GM23338 (cell line): Measurements from ENCODE around the gene CNTNAP2. TPM values are rescaled to one million over a fixed set of nuclear protein-coding genes. Genes with fewer than 3 reads are reported as not detected.

Source experiments
- ATAC-seq: fragments of 200-7000 bp; cut with Tn5 transposase; 3 replicates; pipeline ENCODE4 v1.9.1; 2020
- DNase-seq: peaks from one replicate; pipeline ENCODE4 v3.0.0-alpha.2; 2015; ENCODE audit warnings: low spot score
- H2AFZ ChIP-seq: fragments of 200-600 bp; sonication (generic); 2 replicates; pipeline ENCODE4 v1.8.0; 2016; ENCODE audit warnings: antibody characterized with exemption, mild to moderate bottlenecking, moderate library complexity
- H3F3A ChIP-seq: fragments of 200-600 bp; sonication (generic); replicated peaks from 2 replicates; pipeline ENCODE4 v1.8.0; 2017; ENCODE audit warnings: antibody characterized with exemption, mixed run types, low read depth
- H3K27ac ChIP-seq: fragments of 200-600 bp; sonication (generic); 2 replicates; pipeline ENCODE4 v1.6.1; 2016; ENCODE audit warnings: low read depth
- H3K27me3 ChIP-seq: fragments of 200-600 bp; sonication (generic); 2 replicates; pipeline ENCODE4 v1.8.0; 2016; ENCODE audit warnings: mild to moderate bottlenecking, mixed run types, moderate library complexity; ENCODE audit not compliant: insufficient read depth
- H3K36me3 ChIP-seq: fragments of 200-600 bp; sonication (generic); 2 replicates; pipeline ENCODE4 v1.8.0; 2016; ENCODE audit warnings: mild to moderate bottlenecking; ENCODE audit not compliant: insufficient read depth
- H3K4me1 ChIP-seq: fragments of 200-600 bp; sonication (generic); 2 replicates; pipeline ENCODE4 v1.8.0; 2016; ENCODE audit warnings: mild to moderate bottlenecking, moderate library complexity; ENCODE audit not compliant: insufficient read depth
- H3K4me2 ChIP-seq: fragments of 200-600 bp; sonication (generic); 2 replicates; pipeline ENCODE4 v1.7.1; 2017; ENCODE audit warnings: mixed run types
- H3K4me3 ChIP-seq: fragments of 200-600 bp; sonication (generic); 2 replicates; pipeline ENCODE4 v1.6.1; 2016; ENCODE audit warnings: mixed run types
- H3K79me2 ChIP-seq: fragments of 200-600 bp; sonication (generic); replicated peaks from 2 replicates; pipeline ENCODE4 v1.8.0; 2017; ENCODE audit warnings: mild to moderate bottlenecking; ENCODE audit not compliant: insufficient read depth
- H3K9me2 ChIP-seq: fragments of 200-600 bp; sonication (generic); 2 replicates; pipeline ENCODE4 v1.8.0; 2017; ENCODE audit not compliant: insufficient read depth
- H4K20me1 ChIP-seq: fragments of 200-600 bp; sonication (generic); replicated peaks from 2 replicates; pipeline ENCODE4 v1.8.0; 2017; ENCODE audit warnings: mild to moderate bottlenecking; ENCODE audit not compliant: insufficient read depth
- H3K27ac Mint-ChIP-seq: 2 replicates; pipeline ENCODE4 v1.8.0; 2020; ENCODE audit warnings: inconsistent platforms, mild to moderate bottlenecking, moderate library complexity, mixed read lengths
- H3K27me3 Mint-ChIP-seq: 3 replicates; pipeline ENCODE4 v1.8.0; 2022; ENCODE audit warnings: low read depth, mild to moderate bottlenecking, moderate library complexity, mixed read lengths, inconsistent platforms; ENCODE audit not compliant: insufficient read depth, poor library complexity
- H3K36me3 Mint-ChIP-seq: 3 replicates; pipeline ENCODE4 v1.8.0; 2021; ENCODE audit warnings: low read depth, mild to moderate bottlenecking, inconsistent platforms, moderate library complexity, mixed read lengths
- H3K4me1 Mint-ChIP-seq: 3 replicates; pipeline ENCODE4 v1.8.0; 2020; ENCODE audit warnings: mild to moderate bottlenecking, inconsistent platforms, mixed read lengths
- H3K4me3 Mint-ChIP-seq: 3 replicates; pipeline ENCODE4 v1.8.0; 2021; ENCODE audit warnings: moderate library complexity, mild to moderate bottlenecking, inconsistent platforms, mixed read lengths
- H3K9me3 Mint-ChIP-seq: 3 replicates; pipeline ENCODE4 v1.8.0; 2020; ENCODE audit warnings: moderate library complexity, mild to moderate bottlenecking, inconsistent platforms, mixed read lengths
- CREB1 ChIP-seq: fragments of 250-450 bp; sonication (Bioruptor Pico); IDR thresholded peaks from 2 replicates; pipeline ENCODE4 v1.5.0; 2020; ENCODE audit warnings: low read depth, mild to moderate bottlenecking, moderate library complexity
- EZH2 ChIP-seq: fragments of 200-600 bp; sonication (generic); IDR thresholded peaks from one replicate; pipeline ENCODE4 v1.8.0; 2017; ENCODE audit warnings: antibody characterized with exemption, mild to moderate bottlenecking, low read depth; ENCODE audit not compliant: unreplicated experiment
- JUNB ChIP-seq: IDR thresholded peaks from one replicate; pipeline ENCODE4 v1.6.1; 2016; ENCODE audit warnings: antibody characterized with exemption; ENCODE audit not compliant: unreplicated experiment
- POLR2AphosphoS5 ChIP-seq: IDR thresholded peaks from 2 replicates; pipeline ENCODE4 v1.6.1; 2016; ENCODE audit warnings: antibody characterized with exemption, low read depth
- polyA plus RNA-seq: library from polyadenylated mRNA; unstranded; fragments of >200 nt; fragmentation: Nextera tagmentation; extraction: Ambion mirVana; gene quantifications from 2 replicates; pipeline ENCODE4 v1.2.1, GENCODE V29; 2016
- total RNA-seq: library from RNA; depleted of rRNA; stranded (reverse); fragments of >200 nt; shearing (Covaris generic); gene quantifications from 2 replicates; pipeline ENCODE4 v1.2.3, GENCODE V29; 2014
- TF ChIP-seq, protein P1 (sequence below): fragments of 250-450 bp; sonication (Bioruptor Pico); IDR thresholded peaks from 2 replicates; pipeline ENCODE4 v1.5.0; 2020; ENCODE audit warnings: mild to moderate bottlenecking, moderate library complexity
- TF ChIP-seq, protein P2 (sequence below): IDR thresholded peaks from 2 replicates; pipeline ENCODE4 v1.6.1; 2016; ENCODE audit warnings: antibody characterized with exemption
- TF ChIP-seq, protein P3 (sequence below): IDR thresholded peaks from one replicate; pipeline ENCODE4 v1.6.1; 2018; ENCODE audit warnings: antibody characterized with exemption; ENCODE audit not compliant: unreplicated experiment

CNTNAP2 gene
- total and polyA plus RNA-seq, 2 experiments from 2014 or later: 38.2 to 61.3 TPM

DNA sequence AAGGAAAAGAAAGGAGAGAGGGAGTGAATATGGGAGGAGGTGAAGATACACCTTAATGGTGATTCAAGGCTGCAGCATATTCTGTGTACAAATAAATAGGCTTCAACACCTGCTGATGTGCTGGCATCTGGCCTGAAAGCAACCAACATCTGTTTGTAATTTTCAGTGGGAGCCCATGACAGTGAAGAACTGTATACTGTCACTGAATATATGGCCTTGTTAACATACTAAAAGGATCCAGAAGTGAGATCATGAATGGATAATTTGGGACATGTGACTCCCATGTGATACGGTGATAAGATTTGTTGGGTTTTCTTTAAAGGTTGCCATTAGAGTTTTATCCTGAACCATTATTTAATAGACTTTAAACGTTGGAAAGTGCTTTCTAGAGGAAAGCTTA, 459.3 kb downstream of the CNTNAP2 start:
- Mint-ChIP-seq H3K27ac (no peak overlapping the region), H3K9me3 (peaks cover 17% of the 10 kb centered on the region), H3K36me3 (no peaks in the 10 kb centered on the region; the same call in 2 of the 3 replicates), H3K4me3 (no peak overlapping the region), H3K4me1 (no peaks in the 10 kb centered on the region), H3K27me3 (peaks cover 2% of the 10 kb centered on the region)
- no peak for DNase-seq
- Histone ChIP-seq H3K79me2 (no peaks in the 10 kb centered on the region), H3K4me2 (no peak overlapping the region), H3K27ac (no peak overlapping the region), H2AFZ (no peak overlapping the region), H3F3A (no peaks in the 10 kb centered on the region), H3K36me3 (no peaks in the 10 kb centered on the region), H3K9me2 (no peaks in the 10 kb centered on the region), H3K4me3 (no peak overlapping the region), H3K4me1 (no peaks in the 10 kb centered on the region), H3K27me3 (no peaks in the 10 kb centered on the region), H4K20me1 (no peaks in the 10 kb centered on the region)
- no peak for ATAC-seq
- TF ChIP-seq CREB1 (CRISPR knock-in tag) (no peak), POLR2AphosphoS5 (no peak), JUNB (no peak), EZH2 (no peak)
- TF ChIP-seq, protein P1, sequence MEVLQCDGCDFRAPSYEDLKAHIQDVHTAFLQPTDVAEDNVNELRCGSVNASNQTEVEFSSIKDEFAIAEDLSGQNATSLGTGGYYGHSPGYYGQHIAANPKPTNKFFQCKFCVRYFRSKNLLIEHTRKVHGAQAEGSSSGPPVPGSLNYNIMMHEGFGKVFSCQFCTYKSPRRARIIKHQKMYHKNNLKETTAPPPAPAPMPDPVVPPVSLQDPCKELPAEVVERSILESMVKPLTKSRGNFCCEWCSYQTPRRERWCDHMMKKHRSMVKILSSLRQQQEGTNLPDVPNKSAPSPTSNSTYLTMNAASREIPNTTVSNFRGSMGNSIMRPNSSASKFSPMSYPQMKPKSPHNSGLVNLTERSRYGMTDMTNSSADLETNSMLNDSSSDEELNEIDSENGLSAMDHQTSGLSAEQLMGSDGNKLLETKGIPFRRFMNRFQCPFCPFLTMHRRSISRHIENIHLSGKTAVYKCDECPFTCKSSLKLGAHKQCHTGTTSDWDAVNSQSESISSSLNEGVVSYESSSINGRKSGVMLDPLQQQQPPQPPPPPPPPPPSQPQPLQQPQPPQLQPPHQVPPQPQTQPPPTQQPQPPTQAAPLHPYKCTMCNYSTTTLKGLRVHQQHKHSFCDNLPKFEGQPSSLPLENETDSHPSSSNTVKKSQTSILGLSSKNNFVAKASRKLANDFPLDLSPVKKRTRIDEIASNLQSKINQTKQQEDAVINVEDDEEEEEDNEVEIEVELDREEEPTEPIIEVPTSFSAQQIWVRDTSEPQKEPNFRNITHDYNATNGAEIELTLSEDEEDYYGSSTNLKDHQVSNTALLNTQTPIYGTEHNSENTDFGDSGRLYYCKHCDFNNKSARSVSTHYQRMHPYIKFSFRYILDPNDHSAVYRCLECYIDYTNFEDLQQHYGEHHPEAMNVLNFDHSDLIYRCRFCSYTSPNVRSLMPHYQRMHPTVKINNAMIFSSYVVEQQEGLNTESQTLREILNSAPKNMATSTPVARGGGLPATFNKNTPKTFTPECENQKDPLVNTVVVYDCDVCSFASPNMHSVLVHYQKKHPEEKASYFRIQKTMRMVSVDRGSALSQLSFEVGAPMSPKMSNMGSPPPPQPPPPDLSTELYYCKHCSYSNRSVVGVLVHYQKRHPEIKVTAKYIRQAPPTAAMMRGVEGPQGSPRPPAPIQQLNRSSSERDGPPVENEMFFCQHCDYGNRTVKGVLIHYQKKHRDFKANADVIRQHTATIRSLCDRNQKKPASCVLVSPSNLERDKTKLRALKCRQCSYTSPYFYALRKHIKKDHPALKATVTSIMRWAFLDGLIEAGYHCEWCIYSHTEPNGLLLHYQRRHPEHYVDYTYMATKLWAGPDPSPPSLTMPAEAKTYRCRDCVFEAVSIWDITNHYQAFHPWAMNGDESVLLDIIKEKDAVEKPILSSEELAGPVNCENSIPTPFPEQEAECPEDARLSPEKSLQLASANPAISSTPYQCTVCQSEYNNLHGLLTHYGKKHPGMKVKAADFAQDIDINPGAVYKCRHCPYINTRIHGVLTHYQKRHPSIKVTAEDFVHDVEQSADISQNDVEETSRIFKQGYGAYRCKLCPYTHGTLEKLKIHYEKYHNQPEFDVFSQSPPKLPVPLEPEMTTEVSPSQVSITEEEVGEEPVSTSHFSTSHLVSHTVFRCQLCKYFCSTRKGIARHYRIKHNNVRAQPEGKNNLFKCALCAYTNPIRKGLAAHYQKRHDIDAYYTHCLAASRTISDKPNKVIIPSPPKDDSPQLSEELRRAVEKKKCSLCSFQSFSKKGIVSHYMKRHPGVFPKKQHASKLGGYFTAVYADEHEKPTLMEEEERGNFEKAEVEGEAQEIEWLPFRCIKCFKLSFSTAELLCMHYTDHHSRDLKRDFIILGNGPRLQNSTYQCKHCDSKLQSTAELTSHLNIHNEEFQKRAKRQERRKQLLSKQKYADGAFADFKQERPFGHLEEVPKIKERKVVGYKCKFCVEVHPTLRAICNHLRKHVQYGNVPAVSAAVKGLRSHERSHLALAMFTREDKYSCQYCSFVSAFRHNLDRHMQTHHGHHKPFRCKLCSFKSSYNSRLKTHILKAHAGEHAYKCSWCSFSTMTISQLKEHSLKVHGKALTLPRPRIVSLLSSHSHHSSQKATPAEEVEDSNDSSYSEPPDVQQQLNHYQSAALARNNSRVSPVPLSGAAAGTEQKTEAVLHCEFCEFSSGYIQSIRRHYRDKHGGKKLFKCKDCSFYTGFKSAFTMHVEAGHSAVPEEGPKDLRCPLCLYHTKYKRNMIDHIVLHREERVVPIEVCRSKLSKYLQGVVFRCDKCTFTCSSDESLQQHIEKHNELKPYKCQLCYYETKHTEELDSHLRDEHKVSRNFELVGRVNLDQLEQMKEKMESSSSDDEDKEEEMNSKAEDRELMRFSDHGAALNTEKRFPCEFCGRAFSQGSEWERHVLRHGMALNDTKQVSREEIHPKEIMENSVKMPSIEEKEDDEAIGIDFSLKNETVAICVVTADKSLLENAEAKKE: no peak
- TF ChIP-seq, protein P2, sequence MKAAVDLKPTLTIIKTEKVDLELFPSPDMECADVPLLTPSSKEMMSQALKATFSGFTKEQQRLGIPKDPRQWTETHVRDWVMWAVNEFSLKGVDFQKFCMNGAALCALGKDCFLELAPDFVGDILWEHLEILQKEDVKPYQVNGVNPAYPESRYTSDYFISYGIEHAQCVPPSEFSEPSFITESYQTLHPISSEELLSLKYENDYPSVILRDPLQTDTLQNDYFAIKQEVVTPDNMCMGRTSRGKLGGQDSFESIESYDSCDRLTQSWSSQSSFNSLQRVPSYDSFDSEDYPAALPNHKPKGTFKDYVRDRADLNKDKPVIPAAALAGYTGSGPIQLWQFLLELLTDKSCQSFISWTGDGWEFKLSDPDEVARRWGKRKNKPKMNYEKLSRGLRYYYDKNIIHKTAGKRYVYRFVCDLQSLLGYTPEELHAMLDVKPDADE: no peak
- TF ChIP-seq, protein P3, sequence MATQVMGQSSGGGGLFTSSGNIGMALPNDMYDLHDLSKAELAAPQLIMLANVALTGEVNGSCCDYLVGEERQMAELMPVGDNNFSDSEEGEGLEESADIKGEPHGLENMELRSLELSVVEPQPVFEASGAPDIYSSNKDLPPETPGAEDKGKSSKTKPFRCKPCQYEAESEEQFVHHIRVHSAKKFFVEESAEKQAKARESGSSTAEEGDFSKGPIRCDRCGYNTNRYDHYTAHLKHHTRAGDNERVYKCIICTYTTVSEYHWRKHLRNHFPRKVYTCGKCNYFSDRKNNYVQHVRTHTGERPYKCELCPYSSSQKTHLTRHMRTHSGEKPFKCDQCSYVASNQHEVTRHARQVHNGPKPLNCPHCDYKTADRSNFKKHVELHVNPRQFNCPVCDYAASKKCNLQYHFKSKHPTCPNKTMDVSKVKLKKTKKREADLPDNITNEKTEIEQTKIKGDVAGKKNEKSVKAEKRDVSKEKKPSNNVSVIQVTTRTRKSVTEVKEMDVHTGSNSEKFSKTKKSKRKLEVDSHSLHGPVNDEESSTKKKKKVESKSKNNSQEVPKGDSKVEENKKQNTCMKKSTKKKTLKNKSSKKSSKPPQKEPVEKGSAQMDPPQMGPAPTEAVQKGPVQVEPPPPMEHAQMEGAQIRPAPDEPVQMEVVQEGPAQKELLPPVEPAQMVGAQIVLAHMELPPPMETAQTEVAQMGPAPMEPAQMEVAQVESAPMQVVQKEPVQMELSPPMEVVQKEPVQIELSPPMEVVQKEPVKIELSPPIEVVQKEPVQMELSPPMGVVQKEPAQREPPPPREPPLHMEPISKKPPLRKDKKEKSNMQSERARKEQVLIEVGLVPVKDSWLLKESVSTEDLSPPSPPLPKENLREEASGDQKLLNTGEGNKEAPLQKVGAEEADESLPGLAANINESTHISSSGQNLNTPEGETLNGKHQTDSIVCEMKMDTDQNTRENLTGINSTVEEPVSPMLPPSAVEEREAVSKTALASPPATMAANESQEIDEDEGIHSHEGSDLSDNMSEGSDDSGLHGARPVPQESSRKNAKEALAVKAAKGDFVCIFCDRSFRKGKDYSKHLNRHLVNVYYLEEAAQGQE: no peak
